Measurements from ENCODE around the gene ZBP1.
A peak's percentile ranks its signal among the peaks of the same experiment; 100 is the strongest.

The ZBP1 gene

GRCh38 chr20:57596358-57596757 is 23.9 kb downstream of the ZBP1 start:
- TF ChIP-seq TCF12 (IDR thresholded peaks at IDR 0.05; ENCODE audit: low read depth) (no peak), EGR1 (IDR thresholded peaks at IDR 0.05) (no peak), EP300 (IDR thresholded peaks at IDR 0.05; ENCODE audit: borderline replicate concordance) (no peak), REST (IDR thresholded peaks at IDR 0.05; ENCODE audit: low read depth) (no peak), CEBPB (IDR thresholded peaks at IDR 0.05) (no peak), RAD21 (IDR thresholded peaks at IDR 0.05; ENCODE audit: low read depth) (no peak), MAX (IDR thresholded peaks at IDR 0.05) (no peak), TAF1 (IDR thresholded peaks at IDR 0.05; ENCODE audit: low read depth) (no peak), ZBTB7A (IDR thresholded peaks at IDR 0.05; ENCODE audit: low read depth) (no peak), TEAD4 (IDR thresholded peaks at IDR 0.05) (no peak), CREB1 (IDR thresholded peaks at IDR 0.05; ENCODE audit: low read depth) (no peak), FOXM1 (IDR thresholded peaks at IDR 0.05; ENCODE audit: borderline replicate concordance, low read depth) (no peak)

GRCh38 chr20:57595041-57596030 is 24.9 kb downstream of the ZBP1 start:
- no peak for TF ChIP-seq FOXM1 (IDR thresholded peaks at IDR 0.05; ENCODE audit: borderline replicate concordance, low read depth)
- no peak for TF ChIP-seq RAD21 (IDR thresholded peaks at IDR 0.05; ENCODE audit: low read depth)
- TF ChIP-seq TCF12 (IDR thresholded peaks at IDR 0.05; ENCODE audit: low read depth): no peak
- no peak for TF ChIP-seq TEAD4 (IDR thresholded peaks at IDR 0.05)
- TF ChIP-seq EP300 (IDR thresholded peaks at IDR 0.05; ENCODE audit: borderline replicate concordance): no peak
- no peak for TF ChIP-seq YY1 (IDR thresholded peaks at IDR 0.05; ENCODE audit: low read depth)
- TF ChIP-seq REST (IDR thresholded peaks at IDR 0.05; ENCODE audit: low read depth): no peak
- no peak for TF ChIP-seq EGR1 (IDR thresholded peaks at IDR 0.05)
- TF ChIP-seq NFIC (IDR thresholded peaks at IDR 0.05): no peak
- TF ChIP-seq MAX (IDR thresholded peaks at IDR 0.05): no peak
- no peak for TF ChIP-seq ZBTB7A (IDR thresholded peaks at IDR 0.05; ENCODE audit: low read depth)
- no peak for TF ChIP-seq CEBPB (IDR thresholded peaks at IDR 0.05)

- TF ChIP-seq NFIC (IDR thresholded peaks at IDR 0.05) (no peak), CEBPB (IDR thresholded peaks at IDR 0.05) (no peak), RAD21 (IDR thresholded peaks at IDR 0.05; ENCODE audit: low read depth) (peak; percentile 74), ZBTB7A (IDR thresholded peaks at IDR 0.05; ENCODE audit: low read depth) (0 out of 2 replicates have a peak, but pooled peaks have one; percentile 40), TAF1 (IDR thresholded peaks at IDR 0.05; ENCODE audit: low read depth) (no peak), USF1 (IDR thresholded peaks at IDR 0.05) (no peak)
These were observed 25.9 kb downstream of the ZBP1 start for GRCh38 chr20:57594092-57594951.

GRCh38 chr20:57593134-57593886 is 26.9 kb downstream of the ZBP1 start:
- no peak for TF ChIP-seq TEAD4 (IDR thresholded peaks at IDR 0.05)

GRCh38 chr20:57592263-57593092 is 27.7 kb downstream of the ZBP1 start:
- TF ChIP-seq EGR1 (IDR thresholded peaks at IDR 0.05): no peak
- TF ChIP-seq CEBPB (IDR thresholded peaks at IDR 0.05): no peak
- no peak for TF ChIP-seq MAX (IDR thresholded peaks at IDR 0.05)
- TF ChIP-seq TAF1 (IDR thresholded peaks at IDR 0.05; ENCODE audit: low read depth): no peak
- no peak for TF ChIP-seq REST (IDR thresholded peaks at IDR 0.05; ENCODE audit: low read depth)
- TF ChIP-seq NFIC (IDR thresholded peaks at IDR 0.05): no peak
- TF ChIP-seq TEAD4 (IDR thresholded peaks at IDR 0.05): no peak
- TF ChIP-seq CREB1 (IDR thresholded peaks at IDR 0.05; ENCODE audit: low read depth): no peak
- no peak for TF ChIP-seq EP300 (IDR thresholded peaks at IDR 0.05; ENCODE audit: borderline replicate concordance)
- no peak for TF ChIP-seq RAD21 (IDR thresholded peaks at IDR 0.05; ENCODE audit: low read depth)
- TF ChIP-seq YY1 (IDR thresholded peaks at IDR 0.05; ENCODE audit: low read depth): no peak
- TF ChIP-seq USF1 (IDR thresholded peaks at IDR 0.05): no peak
- no peak for TF ChIP-seq ZBTB7A (IDR thresholded peaks at IDR 0.05; ENCODE audit: low read depth)
- TF ChIP-seq FOXM1 (IDR thresholded peaks at IDR 0.05; ENCODE audit: borderline replicate concordance, low read depth): no peak
- no peak for TF ChIP-seq TCF12 (IDR thresholded peaks at IDR 0.05; ENCODE audit: low read depth)
